ENCODE data around the gene PEX14.

PEX14 gene

DNA sequence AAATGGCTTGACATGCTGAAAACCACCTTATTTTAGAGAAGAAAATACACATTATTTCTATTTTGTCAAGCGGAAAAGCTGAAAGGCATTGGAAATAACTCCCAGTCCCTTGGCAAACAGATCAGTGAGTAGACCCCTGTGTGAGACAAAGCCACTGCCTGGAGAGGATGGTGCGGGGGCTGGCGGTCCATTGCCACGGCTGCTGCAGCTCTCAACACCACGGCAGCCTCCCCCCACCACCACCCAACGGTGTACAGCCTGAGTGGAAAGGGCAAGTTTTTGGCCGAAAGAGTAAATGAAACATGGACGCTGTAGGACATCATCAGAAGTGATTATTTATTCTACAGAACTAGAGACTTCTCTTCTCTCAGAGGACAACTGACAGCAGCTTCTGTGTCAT lies 84.6 kb downstream of the PEX14 start:
- in situ Hi-C loops (cut with MboI; ENCODE audit: low pct_unique_long_range_greater_than_20kb, low sequenced_read_pairs, unreplicated experiment) = no loop called here
- no peak for DNase-seq (ENCODE audit: low spot score)
- TF ChIP-seq, protein P1, sequence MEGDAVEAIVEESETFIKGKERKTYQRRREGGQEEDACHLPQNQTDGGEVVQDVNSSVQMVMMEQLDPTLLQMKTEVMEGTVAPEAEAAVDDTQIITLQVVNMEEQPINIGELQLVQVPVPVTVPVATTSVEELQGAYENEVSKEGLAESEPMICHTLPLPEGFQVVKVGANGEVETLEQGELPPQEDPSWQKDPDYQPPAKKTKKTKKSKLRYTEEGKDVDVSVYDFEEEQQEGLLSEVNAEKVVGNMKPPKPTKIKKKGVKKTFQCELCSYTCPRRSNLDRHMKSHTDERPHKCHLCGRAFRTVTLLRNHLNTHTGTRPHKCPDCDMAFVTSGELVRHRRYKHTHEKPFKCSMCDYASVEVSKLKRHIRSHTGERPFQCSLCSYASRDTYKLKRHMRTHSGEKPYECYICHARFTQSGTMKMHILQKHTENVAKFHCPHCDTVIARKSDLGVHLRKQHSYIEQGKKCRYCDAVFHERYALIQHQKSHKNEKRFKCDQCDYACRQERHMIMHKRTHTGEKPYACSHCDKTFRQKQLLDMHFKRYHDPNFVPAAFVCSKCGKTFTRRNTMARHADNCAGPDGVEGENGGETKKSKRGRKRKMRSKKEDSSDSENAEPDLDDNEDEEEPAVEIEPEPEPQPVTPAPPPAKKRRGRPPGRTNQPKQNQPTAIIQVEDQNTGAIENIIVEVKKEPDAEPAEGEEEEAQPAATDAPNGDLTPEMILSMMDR (IDR thresholded peaks at IDR 0.05; ENCODE audit: extremely low read depth, insufficient read depth, missing control alignments) = no peak

DNA sequence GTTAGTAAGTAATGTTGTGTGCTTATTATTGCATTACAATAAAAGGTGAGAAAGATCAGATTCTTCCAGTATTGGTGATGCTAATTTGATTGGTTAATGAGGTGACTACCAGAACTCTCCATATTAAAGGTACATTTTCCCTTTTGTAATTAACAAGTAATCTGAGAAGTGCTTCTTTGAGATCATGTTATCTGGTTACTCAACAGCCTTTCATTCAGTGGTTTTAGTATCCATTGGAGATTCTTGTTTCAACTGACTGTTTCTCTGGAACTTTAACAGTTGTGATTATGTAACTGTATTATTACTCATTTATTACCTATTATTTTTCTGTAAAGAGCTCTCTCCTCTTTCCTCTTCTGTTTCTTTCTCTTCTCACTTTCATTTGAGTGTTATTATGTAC lies 86.7 kb downstream of the PEX14 start:
- in situ Hi-C loops (cut with MboI; ENCODE audit: low pct_unique_long_range_greater_than_20kb, low sequenced_read_pairs, unreplicated experiment) = no loop called here
- TF ChIP-seq, protein P1 (IDR thresholded peaks at IDR 0.05; ENCODE audit: extremely low read depth, insufficient read depth, missing control alignments) = no peak
- DNase-seq (ENCODE audit: low spot score) = no peak

DNA sequence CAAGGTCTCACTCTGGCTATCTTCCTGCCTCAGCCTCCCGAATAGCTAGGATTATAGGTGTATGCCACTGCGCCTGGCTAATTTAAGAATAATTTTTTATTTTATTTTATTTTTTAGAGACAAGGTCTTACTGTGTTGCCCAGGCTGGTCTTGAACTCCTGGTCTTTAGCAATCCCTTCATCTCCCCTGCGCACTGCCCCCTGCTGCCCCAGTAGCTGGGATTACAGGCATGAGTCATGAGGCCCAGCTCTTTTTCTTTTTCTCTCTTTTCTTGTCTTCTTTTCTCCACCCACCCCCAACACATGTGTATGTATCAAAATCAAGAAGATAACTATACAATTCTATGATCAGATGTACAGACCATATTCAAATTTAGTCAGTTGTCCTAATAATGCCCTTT lies 87.2 kb downstream of the PEX14 start:
- DNase-seq (ENCODE audit: low spot score) = no peak
- TF ChIP-seq, protein P1 (IDR thresholded peaks at IDR 0.05; ENCODE audit: extremely low read depth, insufficient read depth, missing control alignments) = peak; percentile 7
- in situ Hi-C loops (cut with MboI; ENCODE audit: low pct_unique_long_range_greater_than_20kb, low sequenced_read_pairs, unreplicated experiment) = no loop called here

DNA sequence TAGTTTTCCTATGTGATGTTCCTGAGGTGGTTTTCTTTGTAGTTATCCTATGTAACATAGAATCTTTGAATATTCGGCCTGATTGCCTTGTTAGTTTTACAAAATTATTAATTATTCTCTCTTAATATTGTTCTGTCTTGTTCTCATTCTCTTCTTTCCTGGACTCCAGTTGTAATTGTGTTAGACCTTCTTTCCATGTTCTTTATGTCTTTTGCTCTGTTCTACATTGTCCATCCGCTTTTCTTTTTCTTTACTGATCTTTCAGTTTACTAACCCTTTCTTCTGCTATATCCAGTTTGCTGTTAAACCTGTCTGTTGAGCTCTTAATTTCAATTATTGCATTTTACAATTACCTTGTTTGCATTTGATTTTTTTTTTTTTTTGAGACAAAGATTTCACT lies 89.3 kb downstream of the PEX14 start:
- in situ Hi-C loops (cut with MboI; ENCODE audit: low pct_unique_long_range_greater_than_20kb, low sequenced_read_pairs, unreplicated experiment) = no loop called here
- TF ChIP-seq, protein P1 (IDR thresholded peaks at IDR 0.05; ENCODE audit: extremely low read depth, insufficient read depth, missing control alignments) = no peak
- no peak for DNase-seq (ENCODE audit: low spot score)

DNA sequence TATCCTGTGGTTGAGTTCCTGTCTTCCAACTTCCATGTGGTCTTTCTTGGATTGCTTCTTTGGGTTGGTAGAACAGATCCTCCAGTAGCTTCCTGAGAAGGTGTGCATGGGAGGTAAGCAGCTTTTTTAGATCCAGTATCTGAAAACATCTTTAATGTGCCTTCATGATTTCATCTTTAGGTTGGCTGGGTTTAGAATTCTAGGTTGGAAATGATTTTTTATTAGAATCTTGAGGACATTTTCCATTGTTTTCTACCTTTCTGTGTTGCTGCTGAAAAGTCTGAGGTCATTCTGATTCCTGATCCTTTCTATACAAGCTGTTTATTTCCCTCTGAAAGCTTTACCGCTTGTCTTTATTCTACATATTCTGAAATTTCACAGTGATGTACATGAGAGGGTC lies 94.8 kb downstream of the PEX14 start:
- TF ChIP-seq, protein P1 (IDR thresholded peaks at IDR 0.05; ENCODE audit: extremely low read depth, insufficient read depth, missing control alignments) = no peak
- in situ Hi-C loops (cut with MboI; ENCODE audit: low pct_unique_long_range_greater_than_20kb, low sequenced_read_pairs, unreplicated experiment) = no loop called here
- DNase-seq (ENCODE audit: low spot score) = no peak

DNA sequence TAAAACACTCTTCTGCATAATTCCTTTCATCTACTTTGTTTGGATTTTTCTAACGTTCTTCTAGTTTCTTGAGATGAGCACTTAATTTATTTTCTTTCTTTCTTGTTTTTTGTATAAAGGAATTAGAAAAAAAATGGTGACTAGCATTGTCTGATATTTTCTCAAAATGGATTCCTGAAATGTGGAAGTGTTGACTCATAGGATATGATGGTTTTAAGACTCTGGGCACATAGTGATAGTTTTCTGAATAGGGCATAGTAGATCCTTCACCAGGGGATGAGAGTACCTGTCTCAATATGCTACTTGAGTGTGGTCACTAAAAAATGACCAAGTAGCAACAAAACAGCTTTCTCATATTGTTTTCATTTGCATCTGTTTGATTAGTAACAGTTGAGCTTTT lies 100.9 kb downstream of the PEX14 start:
- TF ChIP-seq, protein P1 (IDR thresholded peaks at IDR 0.05; ENCODE audit: extremely low read depth, insufficient read depth, missing control alignments) = no peak
- no peak for DNase-seq (ENCODE audit: low spot score)
- in situ Hi-C loops (cut with MboI; ENCODE audit: low pct_unique_long_range_greater_than_20kb, low sequenced_read_pairs, unreplicated experiment) = no loop called here

DNA sequence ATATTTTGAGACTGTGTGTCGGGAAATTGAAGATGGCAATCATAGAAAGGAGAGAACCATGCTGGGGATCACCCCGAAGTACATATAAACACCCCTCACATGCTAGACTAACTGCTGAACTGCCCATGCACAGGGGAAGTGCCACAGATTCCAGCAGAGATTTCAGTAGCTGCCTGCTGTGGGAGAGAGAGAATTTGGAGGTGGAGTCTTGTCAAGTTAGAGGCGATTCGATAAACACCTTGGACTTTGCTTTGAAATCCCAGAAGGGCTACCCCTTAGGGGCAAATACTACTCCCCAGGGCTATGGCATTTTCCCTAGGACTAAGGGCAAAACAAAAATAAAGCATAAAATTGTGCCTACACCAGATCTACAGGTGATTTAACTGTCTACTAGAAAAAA lies 103.3 kb downstream of the PEX14 start:
- no peak for DNase-seq (ENCODE audit: low spot score)
- TF ChIP-seq, protein P1 (IDR thresholded peaks at IDR 0.05; ENCODE audit: extremely low read depth, insufficient read depth, missing control alignments) = no peak
- in situ Hi-C loops (cut with MboI; ENCODE audit: low pct_unique_long_range_greater_than_20kb, low sequenced_read_pairs, unreplicated experiment) = no loop called here

Data from GM13977 (cell line).